Upper lobe of left lung (tissue), 6 donors: Measurements from ENCODE around the gene AMTN. TPM values are rescaled to one million over a fixed set of nuclear protein-coding genes. Genes with fewer than 3 reads are reported as not detected.

Experiments
- ATAC-seq, 2 donors: fragments of 200-7000 bp; cut with Tn5 transposase; one replicate each; pipeline ENCODE4 v1.9.1; 2022; ENCODE audit warnings: mild to moderate bottlenecking in 2 of 2, moderate library complexity in 2 of 2; ENCODE audit not compliant: low FRiP score in 2 of 2
- DNase-seq, 2 donors: peaks; one replicate each; pipeline ENCODE4 v3.0.0-alpha.2; 2019 to 2020
- H3K27ac ChIP-seq, 4 donors: fragments of 200-600 bp; sonication (generic); one replicate each; pipeline ENCODE4 v1.5.1; 2016 to 2019
- H3K27me3 ChIP-seq, 4 donors: fragments of 200-600 bp; sonication (generic); one replicate each; pipeline ENCODE4 v1.5.1; 2017 to 2019
- H3K36me3 ChIP-seq, 4 donors: fragments of 200-600 bp; sonication (generic); one replicate each; pipeline ENCODE4 v1.5.1; 2016 to 2019
- H3K4me1 ChIP-seq, 4 donors: fragments of 200-600 bp; sonication (generic); one replicate each; pipeline ENCODE4 v1.5.1; 2018 to 2019
- H3K4me3 ChIP-seq, 4 donors: fragments of 200-600 bp; sonication (generic); one replicate each; pipeline ENCODE4 v1.5.1; 2017 to 2019; ENCODE audit warnings: mild to moderate bottlenecking in 2 of 4, moderate library complexity in 1 of 4
- H3K9me3 ChIP-seq, 4 donors: fragments of 200-600 bp; sonication (generic); one replicate each; pipeline ENCODE4 v1.5.1; 2018 to 2019
- EP300 ChIP-seq, 4 donors: sonication (generic); formaldehyde crosslinking; IDR thresholded peaks; one replicate each; pipeline ENCODE4 v1.5.1; 2017; ENCODE audit warnings: antibody characterized with exemption in 4 of 4, control low read depth in 2 of 4
- POLR2A ChIP-seq, 4 donors: fragments of 450-650 bp; IDR thresholded peaks; one replicate each; pipeline ENCODE4 v1.5.1; 2016 to 2017; ENCODE audit warnings: antibody characterized with exemption in 4 of 4, mild to moderate bottlenecking in 2 of 4
- POLR2AphosphoS5 ChIP-seq, 2 donors: sonication (generic); formaldehyde crosslinking; IDR thresholded peaks; one replicate each; pipeline ENCODE4 v1.5.1; 2017; ENCODE audit warnings: antibody characterized with exemption in 2 of 2
- WGBS, 2 donors: methylation state at CpG; one replicate each; pipeline ENCODE4 v1.1.5; 2017 to 2018; 5-methylcytosine and 5-hydroxymethylcytosine counted together
- total RNA-seq, 6 donors: library from RNA; depleted of rRNA in 4 of 6; stranded (reverse); fragments of >200 nt in 4 of 6; gene quantifications; one replicate each; pipeline versions ENCODE4 v1.1.0 to v1.2.1, GENCODE V29; 2016 to 2021
- TF ChIP-seq, protein P1 (sequence below), 6 experiments: fragments of 450-650 bp in 4 of 6; fragments of 200-600 bp in 2 of 6; sonication (generic) in 2 of 6; IDR thresholded peaks; one replicate each; pipeline ENCODE4 v1.5.1; 2016 to 2019; ENCODE audit warnings: antibody characterized with exemption in 6 of 6
- donor health status: DM: no; HTN: no; CAD: no; lungs with moderate emphysema.
- donor health status: DM: no; HTN: yes; CAD: no; lungs with severe emphysema.

Gene AMTN
- total RNA-seq, 6 donors from 2014 or later, result not detected

DNA sequence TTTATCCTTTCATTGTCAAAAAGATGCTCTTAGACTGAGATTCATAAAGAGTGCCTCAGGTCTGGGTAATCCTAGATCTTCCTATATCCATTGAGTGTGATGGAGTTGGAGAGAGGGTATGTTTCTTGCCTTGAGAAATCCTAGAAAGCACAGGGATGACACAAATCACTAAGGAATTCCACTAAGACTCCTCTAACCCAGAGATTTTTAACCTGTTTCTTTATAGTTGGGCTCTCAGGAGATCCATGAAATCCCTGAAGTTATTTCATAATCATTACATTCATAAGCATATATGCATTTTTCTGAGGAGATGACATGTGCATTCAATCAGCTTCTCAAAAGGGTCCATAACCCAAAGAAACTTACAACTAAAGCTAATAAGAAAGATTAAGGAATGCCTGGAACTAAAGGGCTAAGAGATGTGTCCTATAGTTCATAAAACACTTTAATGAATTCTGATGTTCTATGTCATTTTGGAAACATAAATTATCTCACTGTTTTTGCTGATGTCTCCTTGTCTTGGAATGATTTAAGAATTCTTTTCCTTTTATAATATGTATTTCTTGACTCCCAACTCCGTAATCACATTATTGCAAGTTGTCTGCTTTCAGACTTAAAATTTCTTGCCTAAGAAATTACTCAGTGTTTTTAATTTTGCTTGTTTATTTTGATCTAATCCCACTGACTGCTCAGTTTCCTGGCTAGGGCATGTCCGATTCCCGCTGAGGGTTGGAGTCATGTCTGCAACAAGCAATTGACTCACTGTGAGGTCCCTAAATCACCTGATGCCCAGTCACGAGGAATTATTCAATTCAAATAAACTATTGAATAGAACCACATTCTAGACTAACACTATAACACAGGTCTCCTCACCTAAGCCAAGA, 2.8 kb upstream of the AMTN start:
- H3K27ac ChIP-seq, result no peak overlapping the region
- no peaks in the 10 kb centered on the region for H3K9me3 ChIP-seq
- DNase-seq (no peak), ATAC-seq (no peak)
- TF ChIP-seq EP300 (IDR thresholded peaks at IDR 0.05) (no peak), POLR2AphosphoS5 (IDR thresholded peaks at IDR 0.05) (no peak), POLR2A (IDR thresholded peaks at IDR 0.05) (no peak)
- TF ChIP-seq, protein P1, sequence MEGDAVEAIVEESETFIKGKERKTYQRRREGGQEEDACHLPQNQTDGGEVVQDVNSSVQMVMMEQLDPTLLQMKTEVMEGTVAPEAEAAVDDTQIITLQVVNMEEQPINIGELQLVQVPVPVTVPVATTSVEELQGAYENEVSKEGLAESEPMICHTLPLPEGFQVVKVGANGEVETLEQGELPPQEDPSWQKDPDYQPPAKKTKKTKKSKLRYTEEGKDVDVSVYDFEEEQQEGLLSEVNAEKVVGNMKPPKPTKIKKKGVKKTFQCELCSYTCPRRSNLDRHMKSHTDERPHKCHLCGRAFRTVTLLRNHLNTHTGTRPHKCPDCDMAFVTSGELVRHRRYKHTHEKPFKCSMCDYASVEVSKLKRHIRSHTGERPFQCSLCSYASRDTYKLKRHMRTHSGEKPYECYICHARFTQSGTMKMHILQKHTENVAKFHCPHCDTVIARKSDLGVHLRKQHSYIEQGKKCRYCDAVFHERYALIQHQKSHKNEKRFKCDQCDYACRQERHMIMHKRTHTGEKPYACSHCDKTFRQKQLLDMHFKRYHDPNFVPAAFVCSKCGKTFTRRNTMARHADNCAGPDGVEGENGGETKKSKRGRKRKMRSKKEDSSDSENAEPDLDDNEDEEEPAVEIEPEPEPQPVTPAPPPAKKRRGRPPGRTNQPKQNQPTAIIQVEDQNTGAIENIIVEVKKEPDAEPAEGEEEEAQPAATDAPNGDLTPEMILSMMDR (IDR thresholded peaks at IDR 0.05), result no peak
- no peaks in the 10 kb centered on the region for H3K27me3 ChIP-seq
- H3K4me1 ChIP-seq, result no peaks in the 10 kb centered on the region
- no peak overlapping the region for H3K4me3 ChIP-seq
- H3K36me3 ChIP-seq, result no peaks in the 10 kb centered on the region
- 74 to 81% methylated on average over 4 of the region's 4 CpGs for WGBS, 2 donors

DNA sequence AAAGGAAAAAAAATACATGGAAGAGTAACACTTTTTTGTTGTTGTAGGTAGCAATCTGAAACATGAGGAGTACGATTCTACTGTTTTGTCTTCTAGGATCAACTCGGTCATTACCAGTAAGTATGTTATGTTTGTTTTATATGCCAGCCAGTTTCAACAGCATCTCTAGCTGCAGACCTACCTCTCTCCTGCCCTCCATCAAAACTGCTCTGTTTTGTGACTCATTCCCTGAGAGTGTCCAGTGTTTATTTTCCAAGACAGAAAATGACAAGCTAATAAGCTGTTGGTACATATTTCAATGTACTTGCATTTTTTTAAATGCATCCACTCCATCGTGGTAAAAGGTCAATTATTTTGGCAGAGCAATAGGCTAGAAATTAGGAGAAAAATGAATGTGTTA, 347 bp downstream of the AMTN start:
- H3K4me3 ChIP-seq, result no peak overlapping the region
- no peaks in the 10 kb centered on the region for H3K9me3 ChIP-seq
- 57 to 63% methylated on average over 3 of the region's 3 CpGs for WGBS, 2 donors
- H3K27ac ChIP-seq, result no peak overlapping the region
- DNase-seq (no peak), ATAC-seq (no peak)
- no peaks in the 10 kb centered on the region for H3K36me3 ChIP-seq
- no peaks in the 10 kb centered on the region for H3K4me1 ChIP-seq
- H3K27me3 ChIP-seq, result no peaks in the 10 kb centered on the region
- TF ChIP-seq POLR2AphosphoS5 (IDR thresholded peaks at IDR 0.05) (no peak), POLR2A (IDR thresholded peaks at IDR 0.05) (no peak), EP300 (IDR thresholded peaks at IDR 0.05) (no peak)
- TF ChIP-seq, protein P1 (IDR thresholded peaks at IDR 0.05), result no peak

DNA sequence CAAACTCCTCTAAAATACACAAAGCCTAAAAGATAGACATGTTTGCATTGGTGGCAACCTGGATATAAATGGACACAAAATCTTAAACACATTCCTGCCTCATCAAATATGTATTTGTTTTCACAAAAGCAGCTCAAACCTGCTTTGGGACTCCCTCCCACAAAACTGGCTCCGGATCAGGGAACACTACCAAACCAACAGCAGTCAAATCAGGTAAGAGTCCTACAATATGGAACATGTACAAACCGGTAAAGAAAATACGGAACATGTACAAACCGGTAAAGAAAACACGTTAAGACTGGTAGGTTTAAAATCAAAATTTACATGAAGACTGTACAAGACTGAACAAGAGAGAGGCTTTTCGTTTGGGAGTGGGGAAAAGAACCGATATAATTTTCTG, 4.3 kb downstream of the AMTN start:
- no peaks in the 10 kb centered on the region for H3K36me3 ChIP-seq
- no peaks in the 10 kb centered on the region for H3K9me3 ChIP-seq
- no peaks in the 10 kb centered on the region for H3K27me3 ChIP-seq
- DNase-seq (no peak), ATAC-seq (no peak)
- TF ChIP-seq POLR2AphosphoS5 (IDR thresholded peaks at IDR 0.05) (no peak), POLR2A (IDR thresholded peaks at IDR 0.05) (no peak), EP300 (IDR thresholded peaks at IDR 0.05) (no peak)
- TF ChIP-seq, protein P1 (IDR thresholded peaks at IDR 0.05), result no peak
- no peaks in the 10 kb centered on the region for H3K4me1 ChIP-seq
- no peak overlapping the region for H3K27ac ChIP-seq
- WGBS, 2 donors, result 80 to 90% methylated on average over 7 of the region's 7 CpGs
- H3K4me3 ChIP-seq, result no peak overlapping the region

DNA sequence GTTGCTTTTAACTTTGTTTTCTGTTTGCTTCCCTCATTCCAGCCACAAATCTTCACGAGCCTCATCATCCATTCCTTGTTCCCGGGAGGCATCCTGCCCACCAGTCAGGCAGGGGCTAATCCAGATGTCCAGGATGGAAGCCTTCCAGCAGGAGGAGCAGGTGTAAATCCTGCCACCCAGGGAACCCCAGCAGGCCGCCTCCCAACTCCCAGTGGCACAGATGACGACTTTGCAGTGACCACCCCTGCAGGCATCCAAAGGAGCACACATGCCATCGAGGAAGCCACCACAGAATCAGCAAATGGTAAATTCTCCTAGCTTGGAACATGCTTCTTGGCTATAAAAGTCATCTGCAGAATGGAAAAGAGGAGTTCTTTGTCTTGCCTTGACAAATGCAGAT, 12.6 kb downstream of the AMTN start:
- WGBS, 2 donors, result 72 to 76% methylated on average over 5 of the region's 5 CpGs
- no peaks in the 10 kb centered on the region for H3K36me3 ChIP-seq
- H3K9me3 ChIP-seq, result no peaks in the 10 kb centered on the region
- no peak for DNase-seq
- no peaks in the 10 kb centered on the region for H3K27me3 ChIP-seq
- H3K27ac ChIP-seq, result no peak overlapping the region
- no peak for ATAC-seq
- no peak overlapping the region for H3K4me3 ChIP-seq
- no peaks in the 10 kb centered on the region for H3K4me1 ChIP-seq
- TF ChIP-seq EP300 (IDR thresholded peaks at IDR 0.05), result no peak
- TF ChIP-seq POLR2AphosphoS5 (IDR thresholded peaks at IDR 0.05), result no peak
- TF ChIP-seq POLR2A (IDR thresholded peaks at IDR 0.05), result no peak
- TF ChIP-seq, protein P1 (IDR thresholded peaks at IDR 0.05), result no peak

DNA sequence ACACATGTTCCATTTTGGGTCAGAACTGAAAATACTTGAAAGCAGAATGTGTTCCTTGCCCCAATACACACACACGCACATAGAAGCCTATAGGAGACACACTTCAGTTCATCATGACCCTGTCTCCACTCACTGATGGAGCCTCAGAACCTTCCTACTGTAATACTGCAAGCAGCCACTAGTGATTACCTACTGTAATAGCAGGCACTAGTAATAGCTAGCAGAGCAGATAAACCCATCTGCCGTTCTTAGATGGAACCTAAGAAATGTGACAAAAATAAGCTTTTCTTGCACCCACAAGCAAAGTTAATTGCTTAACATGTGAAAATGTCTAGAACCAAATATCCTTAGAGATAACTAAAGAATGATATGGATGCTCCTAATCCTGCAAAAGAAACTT, 13.6 kb downstream of the AMTN start:
- WGBS, 2 donors, result 58 to 83% methylated on average over 2 of the region's 2 CpGs
- TF ChIP-seq EP300 (IDR thresholded peaks at IDR 0.05), result no peak
- TF ChIP-seq, protein P1 (IDR thresholded peaks at IDR 0.05), result no peak
- TF ChIP-seq POLR2A (IDR thresholded peaks at IDR 0.05), result no peak
- no peak for TF ChIP-seq POLR2AphosphoS5 (IDR thresholded peaks at IDR 0.05)
- Histone ChIP-seq H3K4me3 (no peak overlapping the region), H3K4me1 (no peaks in the 10 kb centered on the region), H3K27me3 (no peaks in the 10 kb centered on the region), H3K36me3 (no peaks in the 10 kb centered on the region), H3K9me3 (no peaks in the 10 kb centered on the region), H3K27ac (no peak overlapping the region)
- ATAC-seq (no peak), DNase-seq (no peak)
